GM19463 (cell line): ENCODE data around the gene HDAC9.

Experiments used
- ATAC-seq: cut with Tn5 transposase; IDR thresholded peaks from one replicate; pipeline ENCODE4 v1.9.1; 2021; ENCODE audit warnings: mild to moderate bottlenecking, moderate library complexity; ENCODE audit not compliant: unreplicated experiment

The HDAC9 gene

DNA sequence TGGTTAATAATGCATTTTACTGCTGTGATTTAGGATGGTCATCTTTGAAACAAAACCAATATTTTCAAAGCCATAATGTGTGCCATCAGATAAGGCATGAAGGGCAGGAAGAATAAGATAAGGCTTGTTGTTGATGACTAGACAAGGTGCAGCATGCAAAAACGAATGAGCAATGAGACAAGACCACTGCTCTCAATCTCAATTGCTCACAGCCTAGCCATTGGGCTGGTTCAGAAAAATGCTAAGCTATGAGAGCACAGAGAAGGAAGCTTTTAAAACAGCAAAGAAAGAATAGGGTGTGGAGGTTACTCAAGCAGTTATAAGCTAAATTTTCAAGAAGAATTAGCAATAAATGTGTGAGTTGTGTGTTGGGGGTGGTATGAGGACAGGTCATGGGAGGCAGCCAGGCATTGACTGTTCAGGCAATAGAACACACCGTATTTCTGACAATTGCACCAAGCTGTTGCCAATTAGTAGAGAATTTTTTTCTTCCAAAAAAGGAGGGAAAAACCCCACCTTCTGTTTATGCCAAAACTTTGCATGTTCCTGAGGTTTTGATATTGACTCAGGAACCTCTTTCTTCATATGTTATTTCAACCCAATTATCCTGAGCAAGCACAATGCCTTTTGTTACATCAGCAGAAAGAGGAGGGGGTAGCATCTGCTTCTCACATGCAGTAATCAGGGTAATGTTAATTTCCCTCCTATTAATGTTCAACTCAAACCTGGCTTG lies 276.5 kb downstream of the HDAC9 start:
- ATAC-seq, result no peak

- no peak for ATAC-seq
Observed at GRCh38 chr7:18772567-18772965, 277.0 kb downstream of the HDAC9 start.

DNA sequence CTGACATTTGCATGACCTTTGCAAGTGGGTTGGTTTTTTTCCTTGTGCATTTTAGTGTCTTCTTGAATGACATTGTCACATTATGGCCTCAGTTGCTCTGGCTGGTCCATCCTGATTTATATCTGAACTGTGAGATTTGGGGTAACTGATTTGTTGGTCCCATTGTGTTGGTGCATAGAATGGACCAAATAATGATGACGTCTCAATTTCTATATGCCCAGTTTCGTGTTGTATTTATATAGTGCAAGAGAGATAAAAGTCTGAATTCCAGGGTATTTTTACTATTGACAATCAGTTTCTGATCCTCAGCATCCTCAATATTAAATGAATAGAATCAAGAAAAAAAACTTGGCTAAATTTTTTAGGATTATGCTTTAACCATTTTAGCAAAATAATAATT lies 281.8 kb downstream of the HDAC9 start:
- no peak for ATAC-seq

DNA sequence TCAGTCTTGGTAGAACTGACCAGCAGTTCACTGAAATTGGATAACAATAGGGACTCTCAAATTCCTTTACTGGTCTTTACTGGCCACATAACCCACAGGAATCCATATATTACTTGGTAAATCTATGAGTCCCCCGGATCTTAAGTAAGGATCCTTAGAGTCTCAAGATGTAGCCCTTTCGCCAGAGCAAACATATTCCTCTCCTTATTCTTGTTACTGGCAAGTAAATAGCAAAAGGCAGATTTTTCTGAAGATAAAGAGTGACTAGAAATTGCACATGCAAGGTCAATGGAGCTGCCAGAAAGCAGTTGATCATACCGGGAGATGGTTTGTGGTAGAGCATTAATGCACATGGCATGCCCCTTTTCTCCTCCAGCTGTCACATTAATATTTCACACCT lies 283.0 kb downstream of the HDAC9 start:
- no peak for ATAC-seq

- no peak for ATAC-seq
Observed at GRCh38 chr7:18780266-18780665, 284.7 kb downstream of the HDAC9 start.

DNA sequence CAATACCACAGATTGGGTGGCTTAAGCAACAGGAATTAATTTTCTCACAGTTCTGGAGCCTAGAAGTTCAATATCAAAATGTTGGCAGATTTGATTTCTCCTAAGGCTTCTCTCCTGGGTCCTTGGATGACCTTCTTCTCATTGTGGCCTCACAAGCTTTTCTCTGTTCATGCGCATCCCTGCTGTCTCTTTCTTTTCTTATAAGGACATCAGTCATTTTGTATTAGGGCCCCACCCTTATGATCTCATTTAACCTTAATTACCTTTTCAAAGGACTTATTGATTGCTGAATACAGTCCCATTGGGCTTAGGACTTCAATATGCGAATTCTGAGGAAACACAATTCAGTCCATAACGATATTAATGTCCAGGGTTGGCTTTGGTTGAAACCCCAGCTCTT lies 285.4 kb downstream of the HDAC9 start:
- ATAC-seq, result no peak

DNA sequence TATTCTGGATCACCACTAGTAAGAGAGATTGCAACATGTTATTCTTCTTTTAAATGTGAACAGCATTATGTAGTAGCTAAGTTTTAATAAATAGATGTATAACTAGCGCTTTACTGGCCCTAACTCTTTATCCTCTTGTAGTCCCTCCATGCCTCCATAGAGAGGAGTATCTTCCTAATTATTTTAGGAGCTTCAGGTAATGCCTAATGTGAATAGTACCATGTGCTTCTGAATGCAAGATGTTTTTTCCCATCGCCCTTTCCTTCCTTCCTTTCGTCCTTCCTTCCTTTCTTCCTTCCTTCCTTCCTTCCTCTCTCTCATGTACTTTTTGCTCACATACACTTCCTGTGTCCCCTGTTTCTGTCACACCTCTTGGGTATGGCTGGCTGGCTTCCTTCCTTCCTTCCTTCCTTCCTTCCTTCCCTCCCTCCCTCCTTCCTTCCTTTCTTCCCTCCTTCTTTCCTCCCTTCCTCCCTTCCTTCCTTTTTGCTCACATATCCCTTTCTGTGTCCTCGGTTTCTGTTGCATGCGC lies 290.7 kb downstream of the HDAC9 start:
- no peak for ATAC-seq

- ATAC-seq, result no peak
Observed at GRCh38 chr7:18786796-18787195, 291.2 kb downstream of the HDAC9 start.

DNA sequence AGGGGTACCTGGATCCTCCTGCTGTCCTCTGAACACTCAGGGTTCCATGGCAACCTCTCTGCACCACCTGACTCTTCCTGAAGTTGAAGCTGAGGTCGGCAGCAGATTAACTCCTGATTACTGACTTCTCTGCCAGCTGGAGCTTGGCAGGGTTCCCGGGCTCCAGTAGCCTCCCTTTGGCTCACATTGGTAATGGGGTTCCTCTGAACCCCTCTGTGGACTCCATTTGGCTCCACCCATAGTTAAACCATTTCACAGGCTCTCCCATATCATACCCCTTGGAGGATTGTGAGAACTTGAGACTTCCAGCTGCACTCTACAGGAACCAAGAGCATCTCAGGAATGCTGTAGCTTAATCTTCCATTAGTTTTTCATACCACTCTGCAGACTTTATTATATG lies 292.5 kb downstream of the HDAC9 start:
- ATAC-seq, result no peak

- ATAC-seq, result no peak
Observed at GRCh38 chr7:18792871-18793595, 297.5 kb downstream of the HDAC9 start.

DNA sequence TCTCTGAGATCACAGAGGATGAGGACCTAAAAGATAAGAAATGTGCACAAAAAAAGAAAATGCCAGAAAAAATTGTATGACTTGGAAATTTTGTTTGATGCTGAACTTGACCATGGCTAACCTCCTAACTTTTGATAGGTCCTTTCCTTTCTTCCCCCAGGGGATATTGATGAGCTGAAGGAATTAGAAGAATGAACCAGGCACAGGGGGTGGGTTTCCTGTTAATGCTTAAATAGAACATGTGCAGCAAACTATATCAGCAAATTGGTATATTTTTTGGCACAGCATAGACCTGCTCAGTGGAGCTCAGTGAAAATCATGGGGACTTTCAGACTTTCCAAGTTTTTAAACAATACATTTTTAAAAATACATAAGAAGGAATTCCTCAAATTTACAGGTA lies 300.7 kb downstream of the HDAC9 start:
- no peak for ATAC-seq

DNA sequence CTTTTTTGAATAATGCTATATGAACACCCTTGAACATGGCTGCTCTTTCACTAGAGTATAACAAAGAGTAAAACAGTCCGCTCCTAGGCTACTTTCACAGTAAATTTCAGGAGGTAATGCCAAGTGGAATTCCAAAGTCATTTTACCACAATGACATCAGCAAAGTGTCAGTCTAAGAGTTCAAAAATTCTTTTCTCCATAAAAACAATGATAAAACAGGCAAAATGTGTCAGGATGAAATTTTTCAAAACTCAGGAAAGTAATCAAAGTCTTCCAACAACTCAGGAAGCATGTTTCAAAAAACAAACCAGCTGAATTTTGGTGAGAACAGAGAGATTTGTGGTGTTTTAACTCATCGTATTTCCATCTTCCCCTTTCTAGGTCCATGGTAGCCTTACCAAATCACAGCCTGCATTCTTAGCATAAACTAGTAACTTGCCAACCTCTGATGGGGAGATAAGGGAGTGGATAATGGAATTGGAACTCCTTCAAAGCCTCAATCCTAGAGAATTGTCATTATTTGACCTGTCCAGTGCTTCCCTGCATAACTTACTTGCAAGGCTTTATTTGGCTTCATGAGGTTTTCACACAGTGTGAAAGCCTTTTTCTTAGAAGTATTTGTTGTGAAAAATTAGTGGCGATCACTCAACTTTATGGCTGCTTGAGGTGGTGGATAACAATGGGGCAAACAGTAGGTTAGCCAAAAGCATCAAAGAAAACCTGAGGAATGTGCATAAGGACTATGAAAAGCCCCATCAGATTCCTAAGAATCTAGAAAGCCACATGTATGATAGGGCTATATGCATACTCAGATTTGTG lies 302.7 kb downstream of the HDAC9 start:
- ATAC-seq, result no peak

DNA sequence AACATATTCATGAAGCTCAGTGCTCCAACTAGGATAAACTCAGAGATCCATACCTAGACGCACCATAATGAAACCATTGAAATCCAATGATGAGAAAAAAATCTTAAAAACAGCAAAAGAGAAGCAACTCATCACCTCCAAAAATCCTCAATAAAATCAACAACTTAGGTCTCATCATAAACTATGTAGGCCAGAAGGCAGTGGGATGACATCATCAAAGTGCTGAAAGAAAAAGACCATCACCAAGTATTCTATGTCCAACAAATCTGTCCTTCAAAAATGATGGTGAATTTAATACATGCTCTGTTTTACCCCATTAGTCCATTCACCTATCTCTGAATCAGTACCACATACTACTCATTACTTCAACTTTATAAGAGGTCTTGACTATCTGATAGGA lies 304.4 kb downstream of the HDAC9 start:
- no peak for ATAC-seq

GRCh38 chr7:18803923-18804322 lies 308.4 kb downstream of the HDAC9 start:
- no peak for ATAC-seq

DNA sequence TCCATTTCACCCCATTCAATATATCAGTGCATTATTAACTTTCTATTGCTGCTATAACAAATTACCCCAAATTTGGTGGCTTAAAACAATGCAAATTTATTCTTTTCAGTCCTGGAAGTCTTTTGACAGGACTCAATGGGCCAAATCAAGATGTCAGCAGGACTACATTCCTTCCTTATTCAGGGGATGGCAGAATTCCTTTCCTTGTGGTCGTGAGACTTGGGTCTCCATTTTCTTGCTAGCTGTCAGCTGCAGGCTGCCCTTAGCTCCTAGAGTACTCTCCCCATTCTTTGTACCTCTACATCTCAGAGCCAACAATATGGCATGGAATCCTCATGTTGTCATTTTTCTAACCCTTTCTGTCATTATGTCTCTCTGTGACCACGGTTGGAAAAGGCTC lies 310.6 kb downstream of the HDAC9 start:
- no peak for ATAC-seq

- ATAC-seq, result no peak
Observed at GRCh38 chr7:18808026-18808425, 312.5 kb downstream of the HDAC9 start.

DNA sequence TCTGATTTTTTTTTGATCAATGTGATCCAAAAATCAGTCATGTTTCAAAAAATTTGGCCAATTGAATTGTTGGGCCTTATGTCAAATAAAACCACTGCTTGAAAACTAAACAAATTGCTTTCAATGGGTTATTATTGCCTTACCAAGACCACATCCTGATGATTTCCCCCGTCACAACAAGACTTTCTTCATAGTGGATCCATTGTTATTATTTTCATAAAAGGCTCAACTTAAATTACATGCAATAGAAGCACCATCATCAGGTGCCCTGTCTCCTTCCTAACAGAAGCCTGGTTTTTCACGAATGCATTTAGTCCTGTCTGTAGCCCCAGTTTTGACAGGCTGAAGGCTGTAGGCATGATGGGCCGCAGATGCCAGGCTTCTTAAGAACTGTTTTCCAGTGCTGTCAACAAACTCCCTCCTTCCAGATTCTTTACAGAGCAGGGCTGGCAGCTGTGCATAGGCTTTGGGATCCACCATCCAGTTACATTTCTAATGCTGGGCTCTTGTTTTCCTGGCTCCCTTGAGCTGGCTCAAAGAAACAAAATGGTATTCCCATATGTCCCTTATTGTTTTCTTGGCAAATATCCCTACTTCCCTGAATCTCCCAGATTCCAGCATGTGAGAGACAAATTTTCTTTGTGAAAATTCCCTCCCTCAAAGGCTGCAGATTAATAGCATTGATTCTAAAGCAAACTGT lies 319.9 kb downstream of the HDAC9 start:
- ATAC-seq, result no peak

DNA sequence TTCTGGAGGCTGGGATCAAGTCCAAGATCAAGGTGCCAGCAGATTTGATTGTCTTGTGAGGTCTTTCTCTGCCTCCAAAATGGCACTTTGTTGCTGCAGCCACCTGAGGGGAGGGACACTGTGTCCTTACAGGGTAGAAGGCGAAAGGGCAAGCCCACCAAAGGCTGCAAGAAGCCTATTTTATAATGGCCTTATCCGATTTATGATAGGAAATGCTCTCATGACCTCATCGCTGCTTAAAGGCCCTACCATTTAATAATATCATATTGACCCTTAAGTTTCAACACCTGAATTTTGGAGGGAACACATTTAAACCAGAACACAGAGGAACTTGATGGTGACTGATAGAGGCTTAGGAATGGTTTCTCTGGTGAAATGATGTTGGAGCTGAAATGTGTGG lies 325.4 kb downstream of the HDAC9 start:
- ATAC-seq, result no peak

GRCh38 chr7:18821554-18821953 lies 326.0 kb downstream of the HDAC9 start:
- no peak for ATAC-seq

DNA sequence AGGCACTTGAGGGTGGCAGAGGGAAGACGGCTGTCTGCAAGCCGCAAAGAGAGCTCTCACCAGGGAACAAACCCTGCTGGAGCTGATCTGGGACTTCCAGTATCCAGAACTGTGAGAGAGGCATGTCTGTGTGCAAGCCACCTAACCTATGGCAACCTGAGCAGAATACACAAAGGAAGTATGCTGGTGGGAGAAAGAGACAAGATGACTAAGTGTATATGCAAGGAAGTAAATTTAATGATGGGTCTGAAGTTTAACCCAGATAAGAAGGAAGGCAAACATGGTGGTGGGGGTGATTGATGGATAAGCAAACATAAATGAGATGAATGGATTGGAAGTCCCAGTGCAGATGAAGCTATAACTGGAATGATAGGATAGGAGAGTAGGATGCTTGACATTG lies 328.6 kb downstream of the HDAC9 start:
- ATAC-seq, result no peak
